ENCODE data around the gene DLGAP1.
A peak's percentile ranks its signal among the peaks of the same experiment; 100 is the strongest.
"Not testable (repeated sequence)": the region's sequence is repeated elsewhere in the genome, so short reads cannot be mapped to it uniquely, and the experiment has no call there.

DLGAP1 gene

GRCh38 chr18:4074647-4075046, 380.5 kb downstream of the DLGAP1 start:
- DNase-seq (ENCODE audit: low spot score): no peak

- no peak for DNase-seq (ENCODE audit: low spot score)
Observed at GRCh38 chr18:4069183-4069582, 385.9 kb downstream of the DLGAP1 start.

DNA sequence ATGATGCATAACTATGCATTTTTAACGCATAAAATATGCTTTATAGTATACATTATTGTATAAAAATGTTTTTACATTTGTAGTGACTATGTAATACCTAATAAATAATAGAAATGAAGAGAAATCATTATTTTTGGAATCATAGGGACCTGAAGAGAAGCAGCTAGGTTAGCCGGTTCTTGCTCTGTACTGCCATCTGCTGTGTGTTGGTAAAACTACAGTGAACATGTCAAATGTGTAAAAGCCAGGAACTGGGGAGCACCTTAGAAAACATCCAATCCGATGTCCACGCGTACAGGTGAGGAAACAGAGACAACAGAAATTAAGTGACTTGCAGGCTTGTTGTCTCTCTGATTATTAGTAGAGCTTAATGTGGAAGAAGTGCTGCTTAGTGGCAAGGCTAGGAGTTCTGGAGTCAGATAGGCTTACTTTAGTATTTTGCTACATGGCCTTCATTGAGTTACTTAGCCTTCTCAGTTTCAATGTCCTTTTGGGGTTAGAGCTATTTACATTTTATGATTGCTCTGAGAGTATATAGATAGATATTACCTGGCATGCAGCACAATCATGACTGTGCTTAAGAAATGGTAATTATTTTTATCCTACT, 386.5 kb downstream of the DLGAP1 start:
- DNase-seq (ENCODE audit: low spot score): peak; percentile 76

DNA sequence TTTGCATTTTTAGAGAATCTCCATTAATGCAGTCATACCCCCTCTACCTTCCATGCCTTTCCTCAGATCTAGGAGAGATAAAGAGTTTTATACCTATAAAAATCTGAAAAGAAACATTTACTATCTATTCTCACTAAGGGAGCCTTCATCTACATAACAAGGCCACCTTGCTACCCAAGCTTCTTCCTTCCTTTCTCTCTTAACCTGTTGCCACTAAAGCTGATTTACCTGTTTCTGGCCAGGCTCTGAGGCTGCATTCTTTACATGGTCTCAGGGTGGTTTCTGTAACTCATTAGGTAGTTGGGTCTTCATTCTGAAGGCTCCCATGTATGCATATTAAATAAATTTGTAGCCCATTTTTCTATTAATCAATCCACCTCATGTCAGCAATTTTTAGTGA, 391.6 kb downstream of the DLGAP1 start:
- DNase-seq (ENCODE audit: low spot score): no peak

DNA sequence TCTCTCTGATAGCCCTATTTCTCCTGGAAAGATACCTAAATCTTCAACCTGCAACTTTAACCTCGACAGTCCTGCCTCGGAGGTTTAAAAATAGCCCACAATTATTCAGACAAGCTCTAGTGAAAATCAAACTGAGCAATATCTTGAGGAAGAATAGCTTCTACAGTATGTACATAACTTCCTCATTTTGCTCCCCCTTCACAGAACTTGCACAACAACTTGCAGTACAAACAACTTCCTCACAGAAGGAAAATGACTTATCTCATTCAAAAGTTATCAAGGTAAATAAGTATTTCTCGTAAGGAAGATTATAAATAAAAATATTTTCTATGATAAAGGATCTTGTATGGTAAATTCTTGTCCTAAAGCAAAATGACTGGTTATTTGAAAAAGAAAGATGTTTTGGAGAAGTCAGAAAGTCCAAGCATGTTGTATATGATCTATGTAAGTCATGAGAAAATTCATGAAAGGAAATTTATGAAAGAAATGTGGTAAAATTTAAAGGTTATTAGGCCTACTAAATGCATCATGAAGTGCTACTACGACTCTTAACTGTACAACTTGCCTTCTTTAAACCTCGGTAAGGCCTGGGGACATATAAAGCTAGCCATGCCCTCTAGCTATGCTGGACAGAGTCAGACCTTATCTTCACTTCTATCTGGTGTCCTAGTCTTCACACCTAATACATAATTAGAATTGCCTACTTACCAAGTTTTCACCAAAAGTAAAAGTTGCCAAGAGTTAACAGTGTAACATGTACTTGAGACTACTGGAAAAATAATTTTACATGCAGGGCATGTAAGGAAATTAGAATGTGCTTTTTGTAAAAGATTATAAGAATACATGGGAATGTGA, 394.5 kb downstream of the DLGAP1 start:
- DNase-seq (ENCODE audit: low spot score): no peak

GRCh38 chr18:4058179-4058578, 396.9 kb downstream of the DLGAP1 start:
- DNase-seq (ENCODE audit: low spot score): no peak

DNA sequence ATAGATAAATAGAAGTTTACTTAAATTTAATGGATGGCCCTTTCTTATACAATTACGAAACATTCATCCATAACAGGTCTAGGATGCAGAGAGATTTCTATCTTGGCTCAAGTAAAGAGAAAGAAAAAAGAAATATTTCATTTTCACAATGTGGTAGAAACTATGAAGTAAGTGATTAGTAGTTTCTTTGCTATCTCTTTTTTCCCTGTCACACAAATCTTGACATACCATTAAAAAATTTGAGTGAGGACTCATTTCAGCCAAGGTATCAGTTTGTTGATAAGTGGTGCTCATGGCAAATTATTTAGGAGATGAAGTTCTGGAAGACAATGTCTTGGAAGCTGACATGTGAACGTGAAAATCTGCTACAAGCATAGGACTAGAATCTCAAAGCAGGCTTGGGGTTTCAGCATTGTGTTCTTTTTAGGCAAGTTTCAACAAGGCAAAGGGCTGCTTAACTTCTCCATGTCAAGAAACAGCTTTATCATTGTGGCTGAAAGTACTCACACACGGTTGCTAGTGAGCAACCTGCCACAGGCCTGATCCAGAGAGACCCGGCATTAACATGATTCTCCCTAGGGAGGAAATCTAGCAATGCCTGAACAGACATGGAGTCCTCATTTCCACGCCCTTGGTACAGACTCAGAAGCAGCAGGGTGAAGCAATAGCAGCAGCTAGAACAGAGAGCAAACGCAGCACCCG, 414.6 kb downstream of the DLGAP1 start:
- no peak for DNase-seq (ENCODE audit: low spot score)

GRCh38 chr18:4035521-4035920, 419.6 kb downstream of the DLGAP1 start:
- DNase-seq (ENCODE audit: low spot score): peak; percentile 41

DNA sequence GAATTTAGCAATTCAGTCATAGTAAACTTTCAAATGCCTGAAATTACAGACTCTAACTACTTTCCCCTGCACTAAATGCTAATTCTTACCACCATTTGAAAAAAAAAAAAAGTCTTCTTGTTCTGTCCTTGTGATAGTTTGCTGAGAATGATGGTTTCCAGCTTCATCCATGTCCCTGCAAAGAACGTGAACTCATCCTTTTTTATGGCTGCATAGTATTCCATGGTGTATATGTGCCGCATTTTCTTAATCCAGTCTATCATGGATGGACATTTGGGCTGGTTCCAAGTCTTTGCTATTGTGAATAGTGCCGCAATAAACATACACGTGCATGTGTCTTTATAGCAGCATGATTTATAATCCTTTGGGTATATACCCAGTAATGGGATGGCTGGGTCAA, 420.3 kb downstream of the DLGAP1 start:
- DNase-seq (ENCODE audit: low spot score): not testable (repeated sequence)

DNA sequence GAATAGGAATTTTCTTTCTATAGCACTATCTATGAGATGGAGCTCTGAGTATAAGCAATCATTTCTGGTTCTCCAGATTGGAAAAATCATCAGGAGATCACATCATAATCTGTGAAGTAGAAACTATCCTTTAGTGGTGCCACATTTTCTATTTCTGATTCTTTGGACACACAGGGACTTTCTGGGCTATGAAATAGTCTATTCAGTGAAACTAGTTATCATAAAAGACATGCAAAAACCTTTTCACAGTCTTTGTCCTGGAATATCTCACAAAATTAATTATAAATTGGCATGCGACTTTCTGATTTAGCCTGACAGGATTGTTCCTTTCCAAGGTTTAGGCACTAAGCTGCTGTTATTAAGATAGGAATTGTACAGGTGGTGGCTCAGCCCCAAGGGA, 428.6 kb downstream of the DLGAP1 start:
- no peak for DNase-seq (ENCODE audit: low spot score)

GRCh38 chr18:4024702-4025101, 430.4 kb downstream of the DLGAP1 start:
- no peak for DNase-seq (ENCODE audit: low spot score)

GRCh38 chr18:4022749-4023148, 432.4 kb downstream of the DLGAP1 start:
- not testable (repeated sequence) for DNase-seq (ENCODE audit: low spot score)

DNA sequence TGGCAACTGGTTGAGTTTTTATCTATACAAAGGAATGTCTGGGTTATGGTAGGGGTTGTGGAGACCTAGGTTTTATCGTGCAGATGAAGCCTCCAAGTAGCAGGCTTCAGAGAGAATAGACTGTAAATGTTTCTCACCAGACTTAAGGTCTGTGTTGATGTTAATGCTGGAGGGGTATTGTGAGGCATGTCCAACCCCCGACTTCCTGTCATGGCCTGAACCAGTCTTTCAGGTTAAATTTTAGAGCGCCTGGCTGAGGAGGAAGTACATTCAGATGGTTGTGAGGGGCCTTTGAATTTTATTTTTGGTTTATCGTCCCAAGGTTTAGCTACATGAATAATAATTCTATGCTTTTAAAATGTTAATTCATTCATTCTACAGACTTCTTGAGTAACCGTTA, 435.1 kb downstream of the DLGAP1 start:
- DNase-seq (ENCODE audit: low spot score): no peak

DNA sequence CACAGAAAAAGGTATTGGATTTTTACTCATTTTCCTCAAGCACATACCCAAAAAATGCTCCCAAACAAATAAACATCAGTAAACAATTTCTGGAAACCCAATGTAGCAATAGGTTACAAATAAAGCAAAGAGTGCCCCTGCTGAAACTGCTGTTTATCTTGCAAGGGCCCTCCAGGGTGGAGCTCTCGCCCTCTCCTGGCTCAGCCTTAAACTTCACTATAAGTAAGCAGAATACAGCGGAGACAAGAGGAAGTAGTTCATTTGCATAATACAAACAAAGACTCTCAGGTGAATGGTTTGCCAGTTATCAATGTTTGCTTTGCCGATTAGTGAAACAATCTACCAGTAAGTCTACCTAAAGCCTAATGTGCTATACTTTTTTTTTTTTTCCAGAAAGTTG, 437.6 kb downstream of the DLGAP1 start:
- peak; percentile 63 for DNase-seq (ENCODE audit: low spot score)

DNA sequence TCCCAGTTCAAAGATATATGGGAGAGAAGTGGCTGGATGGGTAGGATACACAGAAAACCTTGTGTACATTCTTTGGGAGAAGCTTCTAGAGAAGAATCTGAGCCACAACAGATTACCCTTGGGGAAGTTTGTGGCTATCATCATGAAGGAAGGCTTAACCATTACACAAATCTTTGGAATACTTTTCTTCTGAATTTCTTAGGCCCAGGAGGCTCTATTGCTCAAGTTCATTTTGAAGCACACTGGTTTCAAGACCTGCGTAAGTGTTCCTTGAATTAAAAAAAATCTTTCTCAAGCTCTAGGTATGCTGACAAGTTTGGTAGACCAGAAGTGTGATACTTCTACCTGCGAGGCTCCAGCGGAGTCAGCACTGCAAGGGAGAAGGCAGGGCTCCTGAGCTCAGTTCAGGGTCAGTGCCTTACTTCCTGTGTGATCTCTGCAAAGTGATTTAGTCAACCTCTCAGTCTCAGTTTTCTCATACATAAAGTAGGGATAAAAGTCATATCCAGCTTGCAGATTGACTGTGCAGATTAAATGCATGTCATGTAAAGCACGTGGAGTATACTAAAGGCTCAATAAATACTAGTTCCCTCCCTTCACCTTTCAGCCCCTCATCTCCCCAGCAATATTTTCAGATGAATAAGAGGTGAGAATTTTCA, 438.6 kb downstream of the DLGAP1 start:
- no peak for DNase-seq (ENCODE audit: low spot score)

- DNase-seq (ENCODE audit: low spot score): no peak
Observed at GRCh38 chr18:4007846-4008245, 447.3 kb downstream of the DLGAP1 start.

DNA sequence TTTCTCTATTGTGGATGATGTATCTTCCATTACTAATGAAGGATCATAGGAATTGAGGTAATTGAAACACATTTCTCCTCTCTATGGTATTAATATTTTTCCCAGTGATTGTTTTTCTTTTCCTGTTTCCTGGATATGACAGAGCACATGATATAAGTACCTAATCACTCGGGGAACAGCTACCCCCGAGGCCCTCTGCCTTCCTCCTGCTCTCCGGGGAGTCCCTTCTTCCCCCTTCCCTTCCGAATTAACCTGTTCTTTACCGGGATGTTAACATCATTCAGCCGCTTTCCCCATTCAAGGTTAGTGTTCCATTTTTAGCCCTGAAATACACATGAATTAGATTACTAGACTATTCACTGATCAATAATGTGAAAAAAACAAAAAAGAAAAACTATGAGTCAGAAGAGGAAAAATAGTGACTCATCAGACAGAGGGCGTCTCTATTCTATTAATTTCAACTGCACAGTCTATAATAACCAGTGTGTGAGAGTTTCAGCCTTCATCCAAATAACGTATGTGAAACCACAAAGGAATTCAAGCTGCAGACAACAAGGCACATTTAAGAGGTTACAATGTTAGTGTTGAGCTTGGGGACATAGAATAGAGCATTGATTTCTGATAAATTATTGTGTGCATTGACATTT, 450.8 kb downstream of the DLGAP1 start:
- no peak for DNase-seq (ENCODE audit: low spot score)

DNA sequence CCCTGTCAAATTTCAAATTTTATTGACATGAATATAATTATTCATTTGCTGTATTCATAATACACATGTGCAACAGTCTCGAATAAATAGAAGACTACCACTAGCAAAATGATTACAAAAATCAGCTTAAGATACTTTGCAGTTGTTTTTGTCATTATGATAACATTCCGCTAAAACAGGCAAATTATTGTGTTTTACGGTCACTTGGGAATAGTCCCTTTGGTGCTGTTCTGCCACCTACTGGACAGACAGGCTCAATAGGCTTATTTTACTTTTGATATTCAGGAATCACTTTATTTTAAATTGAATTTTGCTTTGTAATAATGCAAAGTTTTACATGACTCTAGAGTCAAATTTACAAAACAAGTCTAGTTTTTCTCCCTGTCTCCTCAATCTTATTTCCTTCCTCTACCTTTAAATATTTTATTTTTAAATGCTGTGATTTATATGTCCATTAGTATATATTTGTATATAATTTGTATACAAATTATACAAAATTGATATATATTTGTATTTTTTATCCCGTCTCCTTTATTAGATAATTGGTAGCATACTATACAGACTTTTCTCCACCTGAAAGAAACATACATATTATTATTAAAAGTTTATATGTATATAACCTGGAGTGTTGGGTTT, 456.3 kb downstream of the DLGAP1 start:
- peak; percentile 46 for DNase-seq (ENCODE audit: low spot score)

DNA sequence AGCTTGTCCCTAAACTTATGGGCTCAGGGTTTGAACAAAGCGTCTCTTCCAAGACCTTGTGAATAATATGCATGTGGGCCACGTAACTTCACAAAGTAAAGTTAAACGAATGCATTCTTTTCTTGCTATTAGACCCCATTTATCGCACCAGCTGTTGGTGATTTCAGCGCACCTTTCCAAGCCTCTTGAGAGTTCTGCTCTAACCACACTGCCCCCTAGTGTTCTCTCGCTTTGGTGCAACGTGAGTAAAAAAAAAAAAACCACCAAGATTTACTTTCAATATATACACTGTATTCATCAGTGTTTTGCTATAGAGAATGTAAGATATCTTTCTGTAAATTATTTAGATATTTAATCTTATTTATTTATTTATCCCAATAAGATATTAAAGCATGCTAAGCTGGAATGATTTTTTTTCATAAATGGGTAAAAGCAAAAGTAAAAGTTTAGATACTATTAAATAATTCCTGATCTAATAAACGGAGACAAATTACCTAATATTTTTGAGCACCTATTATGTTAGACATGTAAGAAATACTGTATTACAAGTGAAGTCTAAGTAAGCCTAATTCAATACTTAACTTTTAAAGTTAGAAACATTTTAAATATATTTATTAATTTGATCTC, 459.5 kb downstream of the DLGAP1 start:
- peak; percentile 63 for DNase-seq (ENCODE audit: low spot score)

GRCh38 chr18:3993941-3994687, 461.0 kb downstream of the DLGAP1 start:
- no peak for DNase-seq (ENCODE audit: low spot score)
